ENCODE data around the gene TATDN2. TPM values are rescaled to one million over a fixed set of nuclear protein-coding genes. Genes with fewer than 3 reads are reported as not detected.
A peak's percentile ranks its signal among the peaks of the same experiment; 100 is the strongest.
"Not testable (repeated sequence)": the region's sequence is repeated elsewhere in the genome, so short reads cannot be mapped to it uniquely, and the experiment has no call there.

The TATDN2 gene
- total RNA-seq, 1 donor from 2014 or later = 39.1 TPM

DNA sequence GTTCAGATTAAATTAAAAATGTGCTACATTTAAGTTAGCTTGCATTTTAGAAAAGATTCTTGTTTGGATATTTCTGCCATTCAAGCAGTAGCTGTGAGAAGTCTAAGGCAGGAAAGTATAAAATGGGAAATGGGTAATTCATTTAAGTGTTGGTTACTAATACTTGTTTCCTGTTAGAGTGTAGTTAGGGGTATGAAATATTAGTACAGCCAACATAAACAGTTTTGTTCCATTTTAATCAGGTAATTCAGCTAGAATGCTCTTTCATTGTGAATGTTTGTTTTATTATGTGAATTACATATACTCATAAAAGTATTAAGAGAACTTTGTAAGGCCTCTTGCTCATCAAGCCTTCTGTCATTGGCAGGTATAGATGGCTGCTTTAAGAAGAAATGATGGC is 19.9 kb downstream of the TATDN2 start:
- no peak for DNase-seq (ENCODE audit: low spot score)

DNA sequence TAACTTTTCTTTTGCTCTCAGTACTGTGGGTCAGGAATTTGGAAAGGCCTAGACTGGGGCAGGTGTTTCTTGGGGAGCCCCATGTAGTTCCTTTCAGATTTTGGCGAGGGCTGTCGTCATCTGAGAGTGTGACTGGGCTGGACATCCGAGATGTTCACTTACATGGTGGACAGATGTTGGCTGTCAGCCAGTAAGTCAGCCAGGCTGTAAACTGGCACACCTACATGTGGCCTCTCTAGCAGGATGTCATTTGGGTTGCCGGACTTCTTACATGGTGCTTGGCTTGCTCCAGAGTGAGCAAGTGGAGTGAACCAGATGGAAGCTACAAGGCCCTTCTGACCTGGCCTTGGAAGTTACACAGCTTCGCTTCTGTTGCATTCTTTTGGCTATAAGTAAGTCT is 20.7 kb downstream of the TATDN2 start:
- DNase-seq (ENCODE audit: low spot score) = no peak

GRCh38 chr3:10269443-10269842 is 21.2 kb downstream of the TATDN2 start:
- no peak for DNase-seq (ENCODE audit: low spot score)

DNA sequence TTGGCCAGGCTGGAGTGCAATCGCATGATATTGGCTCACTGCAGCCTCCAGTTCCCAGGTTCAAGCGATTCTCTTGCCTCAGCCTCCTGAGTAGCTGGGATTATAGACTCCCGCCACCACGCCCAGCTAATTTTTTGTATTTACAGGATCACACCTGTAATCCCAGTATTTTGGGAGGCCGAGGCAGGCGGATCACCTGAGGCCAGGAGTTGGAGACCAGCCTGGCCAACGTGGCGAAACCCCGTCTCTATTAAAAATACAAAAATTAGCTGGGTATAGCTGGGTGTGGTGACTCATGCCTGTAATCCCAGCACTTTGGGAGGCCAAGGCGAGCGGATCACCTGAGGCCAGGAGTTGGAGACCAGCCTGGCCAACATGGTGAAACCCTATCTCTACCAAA is 24.2 kb downstream of the TATDN2 start:
- DNase-seq (ENCODE audit: low spot score) = not testable (repeated sequence)

DNA sequence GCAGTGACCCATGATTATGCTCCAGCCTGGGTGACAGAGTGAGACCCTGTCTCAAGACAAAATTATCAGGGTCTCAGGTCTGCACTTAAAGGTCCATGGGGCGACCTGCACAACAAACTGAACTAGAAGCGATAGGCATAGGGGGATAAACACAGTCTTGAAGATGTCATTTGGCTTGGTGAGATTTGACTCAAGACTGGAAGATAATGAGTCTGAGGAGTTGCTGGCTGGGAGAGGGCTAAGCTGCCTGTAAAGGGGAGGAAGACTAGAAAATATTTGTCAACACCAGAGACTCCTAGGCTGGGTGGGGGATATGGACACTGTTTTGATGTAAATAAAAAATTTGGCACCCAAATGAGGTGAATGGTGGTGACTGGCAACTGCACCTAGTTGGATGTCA is 24.7 kb downstream of the TATDN2 start:
- DNase-seq (ENCODE audit: low spot score) = no peak

- DNase-seq (ENCODE audit: low spot score) = no peak
These were observed 25.5 kb downstream of the TATDN2 start for GRCh38 chr3:10273702-10274305.

DNA sequence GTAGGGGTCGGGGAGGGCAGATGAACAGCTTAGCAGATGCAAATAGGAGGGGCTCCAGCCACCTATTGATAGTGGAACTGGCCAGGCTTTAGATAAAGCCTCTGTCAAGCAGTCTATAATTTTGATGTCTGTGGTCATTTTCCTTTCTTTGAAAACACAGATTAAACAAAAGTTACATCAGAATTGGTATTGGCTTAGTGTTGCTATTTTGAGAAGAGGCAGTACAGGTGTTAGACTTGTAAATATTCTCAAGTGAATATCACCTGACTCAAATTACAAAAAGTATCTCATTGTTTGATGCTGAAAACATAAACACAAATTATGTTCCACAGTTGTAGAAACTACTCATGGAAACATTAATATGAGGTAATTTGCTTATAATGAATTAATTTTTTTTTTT is 26.3 kb downstream of the TATDN2 start:
- DNase-seq (ENCODE audit: low spot score) = no peak

DNA sequence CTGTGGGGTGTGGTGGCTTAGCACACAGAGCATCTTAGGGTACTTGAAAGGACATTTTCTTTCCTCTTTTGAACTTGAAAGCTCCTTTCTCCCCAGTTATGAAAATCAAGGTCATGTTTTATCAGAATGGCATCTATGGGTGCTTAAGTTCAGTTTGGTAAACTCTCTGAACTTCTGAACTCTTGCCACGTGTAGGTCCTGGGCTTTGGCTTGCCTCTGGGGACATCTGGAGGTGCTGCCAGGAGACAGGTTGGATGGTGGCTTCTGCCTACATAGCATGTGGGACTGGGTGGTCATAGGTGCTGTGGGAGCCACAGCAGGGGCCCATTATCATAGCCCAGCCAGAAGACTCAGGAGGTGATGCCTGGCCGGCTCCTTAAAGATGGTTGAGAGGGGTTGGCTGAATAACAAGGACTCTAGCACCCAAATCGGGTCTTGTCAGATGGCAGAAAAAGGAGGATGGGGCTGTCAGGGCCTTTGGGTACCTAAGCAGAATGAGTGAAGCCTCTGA is 28.9 kb downstream of the TATDN2 start:
- no peak for DNase-seq (ENCODE audit: low spot score)

DNA sequence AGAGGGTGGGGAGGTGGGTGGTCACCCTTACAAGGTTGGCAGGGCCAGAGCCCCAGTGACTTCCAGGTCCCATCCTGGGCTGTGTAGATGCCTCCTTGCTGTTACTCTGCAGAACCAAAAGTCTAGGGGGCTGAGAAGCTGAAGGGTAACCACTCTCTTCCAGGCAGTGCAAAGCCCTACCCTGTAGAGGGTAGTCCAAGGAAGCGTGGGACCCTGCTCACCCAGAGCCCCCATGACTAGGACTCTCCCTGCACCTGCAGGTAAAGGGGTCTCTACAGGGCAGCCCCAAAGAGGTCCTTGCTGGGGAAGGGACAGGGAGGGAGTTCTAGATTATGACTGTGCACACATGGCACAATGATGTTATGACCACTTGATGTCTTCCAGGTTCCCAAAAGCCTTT is 30.2 kb downstream of the TATDN2 start:
- no peak for DNase-seq (ENCODE audit: low spot score)

GRCh38 chr3:10279384-10280176 is 31.3 kb downstream of the TATDN2 start:
- DNase-seq (ENCODE audit: low spot score) = no peak

- DNase-seq (ENCODE audit: low spot score) = no peak
These were observed 31.9 kb downstream of the TATDN2 start for GRCh38 chr3:10280177-10280529.

DNA sequence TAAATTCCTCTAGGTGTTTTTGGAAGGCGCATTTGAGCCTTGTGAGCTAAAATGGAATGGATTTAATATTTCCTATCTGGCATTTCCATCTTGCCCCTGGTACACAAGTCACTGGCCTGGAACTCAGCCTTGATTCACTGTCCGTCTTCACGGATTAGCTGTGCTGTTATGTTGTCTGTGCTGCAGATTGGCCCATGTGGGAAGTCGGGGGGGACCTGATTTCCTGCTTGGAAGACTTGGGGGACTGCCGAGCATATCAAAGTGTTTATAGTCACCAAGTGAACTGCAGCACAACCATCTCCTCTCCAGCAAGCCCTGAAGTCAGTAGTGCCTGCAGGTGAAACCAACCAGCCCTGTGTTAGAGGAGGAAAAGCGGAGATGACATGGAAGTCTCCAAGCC is 32.3 kb downstream of the TATDN2 start:
- DNase-seq (ENCODE audit: low spot score) = no peak

DNA sequence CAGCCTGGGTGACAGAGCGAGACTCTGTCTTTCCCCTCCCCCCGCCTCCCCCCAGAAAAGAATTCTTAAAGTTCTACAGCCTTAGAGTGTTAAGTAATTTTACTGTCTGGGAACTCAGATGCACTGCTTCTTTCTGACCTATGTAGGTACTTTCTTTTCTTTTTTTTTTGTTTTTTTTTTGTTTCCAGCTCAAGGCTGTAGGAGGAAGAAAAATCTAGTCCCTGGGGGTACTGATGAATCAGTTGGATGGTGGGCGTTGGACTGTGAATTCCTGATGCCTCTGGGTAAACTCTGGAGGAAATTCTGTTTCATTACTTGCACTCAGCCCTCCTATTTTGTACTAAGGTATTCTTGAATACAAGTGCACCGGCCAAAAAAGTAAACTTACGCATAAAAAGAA is 33.7 kb downstream of the TATDN2 start:
- DNase-seq (ENCODE audit: low spot score) = no peak

DNA sequence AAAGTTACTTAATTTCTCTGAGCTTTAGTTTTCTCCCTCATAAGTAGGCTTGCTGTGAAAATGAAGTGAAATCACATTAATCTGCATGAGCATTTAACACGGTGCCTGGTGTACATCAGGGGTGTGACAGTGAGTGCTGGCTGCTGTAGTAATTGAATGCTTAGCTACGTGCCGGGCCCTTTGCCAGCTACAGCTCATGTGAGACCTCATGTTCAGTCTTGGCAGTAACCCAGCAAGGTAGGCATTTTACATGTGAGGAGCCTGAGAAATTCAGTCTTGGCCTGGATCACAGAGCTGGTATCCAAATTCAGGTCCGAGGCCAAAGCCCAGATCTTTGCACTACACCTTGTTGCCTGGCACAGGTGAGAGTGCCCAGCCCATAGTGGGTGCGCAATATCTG is 35.4 kb downstream of the TATDN2 start:
- DNase-seq (ENCODE audit: low spot score) = peak; percentile 32

DNA sequence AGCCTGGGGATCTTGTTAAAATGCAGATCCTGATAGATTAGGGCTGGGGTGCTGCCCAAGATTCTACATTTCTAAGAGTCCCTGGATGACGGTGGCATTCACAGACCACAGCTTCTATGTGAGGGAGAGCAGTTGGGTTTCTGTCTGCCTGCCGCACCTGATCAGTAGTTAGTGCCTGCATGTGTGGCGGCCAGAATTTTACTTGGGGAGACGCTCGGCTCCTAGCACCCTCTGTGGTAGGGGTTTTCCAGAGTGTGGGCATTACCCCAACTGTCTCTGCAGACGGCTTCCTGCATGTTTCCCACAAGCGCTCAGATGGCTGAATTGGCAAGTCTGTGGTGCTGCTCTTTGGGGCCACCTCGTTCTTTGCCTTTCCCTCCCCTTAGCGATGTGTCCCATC is 36.2 kb downstream of the TATDN2 start:
- DNase-seq (ENCODE audit: low spot score) = no peak

GRCh38 chr3:10285272-10286132 is 37.2 kb downstream of the TATDN2 start:
- no peak for DNase-seq (ENCODE audit: low spot score)

DNA sequence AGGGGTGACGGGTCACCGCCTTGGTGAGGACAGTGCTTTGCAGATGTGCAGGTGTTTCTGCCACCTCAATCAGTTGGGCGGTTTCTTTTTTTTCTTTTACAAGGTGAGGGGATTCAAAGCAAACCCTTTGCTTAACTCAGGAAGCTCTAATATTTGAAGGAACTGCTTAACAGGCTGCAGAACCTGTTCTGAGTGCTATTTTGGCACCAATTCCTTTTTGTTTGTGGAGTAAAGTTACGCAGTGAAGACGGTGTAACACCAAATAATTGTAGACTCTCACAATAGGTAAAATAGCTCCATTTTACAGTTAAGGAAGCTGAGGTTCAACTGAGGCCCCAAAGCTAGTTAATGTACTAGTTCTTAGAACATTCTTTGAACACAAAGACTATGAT is 37.9 kb downstream of the TATDN2 start:
- DNase-seq (ENCODE audit: low spot score) = no peak

DNA sequence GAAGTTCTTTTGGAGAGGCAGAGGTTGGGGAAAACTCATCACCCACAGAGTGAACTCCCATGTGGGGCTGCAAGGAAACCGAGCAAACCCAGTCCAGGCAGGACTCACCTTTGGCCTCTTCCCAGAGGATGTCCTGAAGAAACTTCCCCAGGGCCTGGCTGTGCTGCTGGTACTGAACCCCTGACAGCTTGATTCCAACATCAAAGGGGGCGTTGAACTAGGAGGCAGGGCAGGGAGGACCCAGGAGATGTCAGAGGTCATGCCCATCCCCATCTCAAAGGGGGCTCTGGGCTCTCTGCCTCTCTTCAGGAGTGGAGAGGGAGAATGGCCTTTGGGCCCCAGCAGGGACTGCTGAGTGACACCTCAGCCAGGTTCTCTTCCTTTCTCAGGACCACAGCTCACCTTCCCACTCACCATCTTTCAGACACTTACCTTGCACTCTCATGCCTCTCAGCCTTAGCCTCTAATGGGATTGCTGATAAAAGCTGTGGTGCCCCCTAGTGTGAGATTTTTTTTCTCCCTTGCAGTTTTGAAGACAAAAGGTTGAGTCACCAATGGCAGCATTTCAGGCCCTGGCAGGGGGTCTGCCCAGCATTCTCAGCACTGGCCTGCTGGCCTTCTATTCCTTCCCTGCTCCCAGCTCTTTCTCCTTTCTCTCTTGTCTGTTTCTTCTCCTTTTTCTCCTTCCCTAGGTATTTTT is 38.5 kb downstream of the TATDN2 start:
- DNase-seq (ENCODE audit: low spot score) = no peak

GRCh38 chr3:10287936-10288574 is 39.8 kb downstream of the TATDN2 start:
- no peak for DNase-seq (ENCODE audit: low spot score)

GRCh38 chr3:10288575-10288960 is 40.3 kb downstream of the TATDN2 start:
- DNase-seq (ENCODE audit: low spot score) = no peak

DNA sequence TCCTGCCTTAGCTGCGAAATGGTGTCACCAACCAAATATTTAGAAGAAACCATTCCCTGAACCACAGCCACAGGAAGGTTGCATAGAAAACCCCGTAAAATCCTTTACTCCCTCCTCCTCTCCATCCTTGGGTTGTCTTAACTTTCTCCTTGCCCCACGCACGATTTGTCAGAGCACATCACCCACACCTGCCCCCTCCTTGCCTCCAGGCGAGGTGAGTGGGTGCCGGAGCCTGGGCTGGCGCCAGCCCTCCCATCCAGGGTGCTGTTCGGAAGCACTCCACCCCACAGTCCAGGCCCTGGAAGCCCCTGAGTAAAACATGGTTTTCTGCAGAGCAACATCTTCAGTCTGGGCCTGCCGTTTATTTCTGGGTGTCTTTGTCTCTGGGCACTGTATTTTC is 40.8 kb downstream of the TATDN2 start:
- DNase-seq (ENCODE audit: low spot score) = no peak

Measured in mucosa of gallbladder (tissue), 1 donor.